MCF 10A (cell line): ENCODE results near the gene ATG10. TPM values are rescaled to one million over a fixed set of nuclear protein-coding genes. Genes with fewer than 3 reads are reported as not detected.

ENCODE experiments used
- BruUV-seq: library from RNA; stranded (reverse); fragments of 400-500 nt; replicated peaks from 2 replicates; lab custom pipeline; 2021; lab: Mats Ljungman, UMichigan
- CTCF ChIA-PET: fragments of 300-600 bp; sonication (Branson Sonifier 250); formaldehyde crosslinking; extraction: SDS; loops from one replicate; lab custom pipeline; 2021; ENCODE audit warnings: antibody characterized with exemption, inconsistent platforms; lab: Yijun Ruan, JAX
- POLR2A ChIA-PET: fragments of 300-600, 350-650 bp; sonication (Branson Sonifier 250); formaldehyde crosslinking; extraction: SDS; loops from one replicate; lab custom pipeline; 2020; ENCODE audit warnings: antibody characterized with exemption, inconsistent platforms; lab: Yijun Ruan, JAX
- DNase-seq: peaks from one replicate; pipeline ENCODE4 v3.0.0-alpha.2; 2018; ENCODE audit not compliant: unreplicated experiment
- H3K27ac Mint-ChIP-seq: one replicate; pipeline ENCODE4 v1.8.0; 2022; ENCODE audit warnings: mild to moderate bottlenecking, low read depth, mixed read lengths; ENCODE audit not compliant: unreplicated experiment
- H3K27me3 Mint-ChIP-seq: one replicate; pipeline ENCODE4 v1.8.0; 2022; ENCODE audit warnings: mixed read lengths; ENCODE audit not compliant: insufficient read depth, unreplicated experiment
- H3K36me3 Mint-ChIP-seq: one replicate; pipeline ENCODE4 v1.8.0; 2022; ENCODE audit warnings: mild to moderate bottlenecking, moderate library complexity, mixed read lengths; ENCODE audit not compliant: insufficient read depth, unreplicated experiment
- H3K4me1 Mint-ChIP-seq: one replicate; pipeline ENCODE4 v1.8.0; 2022; ENCODE audit warnings: mixed read lengths; ENCODE audit not compliant: insufficient read depth, unreplicated experiment
- H3K4me3 Mint-ChIP-seq: one replicate; pipeline ENCODE4 v1.8.0; 2022; ENCODE audit warnings: mild to moderate bottlenecking, moderate library complexity, mixed read lengths; ENCODE audit not compliant: unreplicated experiment
- H3K9me3 Mint-ChIP-seq: one replicate; pipeline ENCODE4 v1.8.0; 2022; ENCODE audit warnings: mixed read lengths; ENCODE audit not compliant: unreplicated experiment
- CTCF ChIP-seq: fragments of 200-600 bp; IDR thresholded peaks from one replicate; pipeline ENCODE4 v1.8.0; 2022; ENCODE audit warnings: antibody characterized with exemption, mild to moderate bottlenecking; ENCODE audit not compliant: unreplicated experiment
- intact Hi-C: fragments of 100-400 bp; cut with micrococcal nuclease; formaldehyde crosslinking; loops from 2 replicates; pipeline ENCODE4 v1.14.1; 2022
- total RNA-seq: library from RNA; stranded (reverse); gene quantifications from 2 replicates; pipeline ENCODE4 v1.2.3, GENCODE V29; 2022

The ATG10 gene
- total RNA-seq, 1 experiment from 2014 or later: 9.9 TPM

GRCh38 chr5:81969912-81970311 lies 1.9 kb upstream of the ATG10 start:
- Mint-ChIP-seq H3K27ac (no peak overlapping the region), H3K4me1 (peaks cover 19% of the 10 kb centered on the region), H3K9me3 (no peaks in the 10 kb centered on the region), H3K4me3 (no peak overlapping the region), H3K36me3 (no peaks in the 10 kb centered on the region), H3K27me3 (no peaks in the 10 kb centered on the region)
- DNase-seq: no peak
- ChIA-PET CTCF (no interaction called here), POLR2A (interaction anchor here (1.0 to 2.9 kb wide), 3 partner anchors 137 to 195 kb away, joined by 3 to 24 read pairs (median 14); no protein-coding TSS in a partner anchor)
- TF ChIP-seq CTCF: no peak
- intact Hi-C loops: loop anchor here (5.0 kb wide), 1 partner anchor 218 kb away; the partner anchor contains the start of gene SSBP2
- BruUV-seq: no TSS peak

DNA sequence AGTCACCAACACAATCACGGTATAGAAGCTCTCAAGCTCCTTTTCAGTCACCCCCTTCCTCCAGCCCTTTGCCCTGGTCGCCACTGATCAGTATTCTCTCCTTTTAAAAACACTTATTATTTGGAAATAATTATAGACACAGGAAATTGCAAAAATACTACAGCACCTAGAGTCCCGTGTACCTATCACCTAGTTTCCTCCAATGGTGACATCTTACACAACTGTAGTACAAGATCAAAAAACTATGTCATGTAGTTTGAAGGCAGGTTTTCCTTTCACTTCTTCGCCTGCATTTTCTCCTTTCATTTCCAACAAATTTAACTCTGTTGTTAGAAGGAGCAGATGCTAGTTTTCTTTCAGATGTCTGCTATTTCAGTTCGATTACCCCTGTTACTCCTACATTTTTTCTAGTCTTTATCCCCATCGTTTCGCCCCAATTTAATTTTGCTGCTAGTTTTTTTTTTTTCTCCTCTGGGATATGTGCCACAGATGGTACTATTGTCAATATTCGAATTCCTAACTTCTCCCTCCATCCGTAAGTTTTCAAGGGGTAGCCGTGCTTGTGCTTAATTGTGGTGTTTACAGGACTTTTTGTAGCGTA lies 612 bp upstream of the ATG10 start:
- ChIA-PET CTCF (interaction anchor here (0.7 to 1.0 kb wide), 2 partner anchors 114 to 573 kb away, joined by 3 to 5 read pairs; no protein-coding TSS in a partner anchor), POLR2A (interaction anchor here (0.5 to 2.9 kb wide), 19 partner anchors 11 to 464 kb away, joined by 3 to 24 read pairs (median 5); partner anchors contain the start of gene SSBP2)
- intact Hi-C loops: loop anchor here (5.0 kb wide), 1 partner anchor 219 kb away; the partner anchor contains the start of gene SSBP2
- Mint-ChIP-seq H3K27me3 (no peaks in the 10 kb centered on the region), H3K27ac (peak overlapping the region; percentile 96), H3K4me3 (peak overlapping the region; percentile 95), H3K36me3 (no peaks in the 10 kb centered on the region), H3K4me1 (peaks cover 19% of the 10 kb centered on the region), H3K9me3 (no peaks in the 10 kb centered on the region)
- no peak for TF ChIP-seq CTCF
- peak; percentile 19 for DNase-seq
- TSS peak; percentile 92 for BruUV-seq

DNA sequence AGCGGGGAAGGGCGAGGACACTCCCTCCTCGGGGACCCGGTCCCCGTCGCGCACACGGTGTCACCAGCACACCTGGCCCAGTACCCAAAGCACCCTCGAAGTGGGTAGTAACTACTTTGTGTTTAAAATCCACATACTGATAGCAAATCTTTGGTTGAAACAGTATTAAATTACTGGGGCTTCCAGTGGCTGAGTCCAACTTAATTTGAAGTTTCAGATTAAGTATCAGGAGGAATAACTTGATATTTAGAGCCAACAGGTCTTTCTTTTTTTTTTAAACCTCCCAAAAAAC lies 615 bp downstream of the ATG10 start:
- peak overlapping the region; percentile 95 for H3K4me3 Mint-ChIP-seq
- DNase-seq: no peak
- TF ChIP-seq CTCF: no peak
- H3K9me3 Mint-ChIP-seq: no peaks in the 10 kb centered on the region
- peaks cover 19% of the 10 kb centered on the region for H3K4me1 Mint-ChIP-seq
- ChIA-PET POLR2A (interaction anchor here (0.7 to 2.9 kb wide), 10 partner anchors 28 to 222 kb away, joined by 3 to 24 read pairs (median 8); partner anchors contain the start of gene SSBP2), CTCF (interaction anchor here (0.7 kb wide), 1 partner anchor 21 kb away, joined by 3 read pairs; no protein-coding TSS in a partner anchor)
- BruUV-seq: TSS peak; percentile 63
- H3K27me3 Mint-ChIP-seq: no peaks in the 10 kb centered on the region
- H3K36me3 Mint-ChIP-seq: peaks cover 10% of the 10 kb centered on the region
- intact Hi-C loops: loop anchor here (2.0 to 5.0 kb wide), 3 partner anchors 116 to 220 kb away; partner anchors contain the start of gene SSBP2
- peak overlapping the region; percentile 96 for H3K27ac Mint-ChIP-seq

- CTCF ChIA-PET: interaction anchor here (0.6 to 0.8 kb wide), 3 partner anchors 31 to 186 kb away, joined by 3 read pairs; no protein-coding TSS in a partner anchor
These were observed 8.3 kb downstream of the ATG10 start for GRCh38 chr5:81980160-81980559.

More at GRCh38 chr5:81980160-81980559, 8.3 kb downstream of the ATG10 start:
- TF ChIP-seq CTCF: no peak
- H3K4me1 Mint-ChIP-seq: peaks cover 7% of the 10 kb centered on the region
- no peak overlapping the region for H3K27ac Mint-ChIP-seq
- H3K27me3 Mint-ChIP-seq: no peaks in the 10 kb centered on the region
- H3K4me3 Mint-ChIP-seq: no peak overlapping the region
- no peak for DNase-seq
- H3K9me3 Mint-ChIP-seq: no peaks in the 10 kb centered on the region
- POLR2A ChIA-PET: interaction anchor here (0.8 to 2.1 kb wide), 2 partner anchors 14 to 201 kb away, joined by 3 to 6 read pairs; no protein-coding TSS in a partner anchor
- BruUV-seq: no TSS peak
- peaks cover 53% of the 10 kb centered on the region for H3K36me3 Mint-ChIP-seq
- intact Hi-C loops: no loop called here
